Muscle layer of duodenum (tissue), 2 donors: ENCODE results near the gene ZNF837.
"Not testable (repeated sequence)": the region's sequence is repeated elsewhere in the genome, so short reads cannot be mapped to it uniquely, and the experiment has no call there.

Experiments used
- H3K27ac ChIP-seq: one replicate; pipeline ENCODE4 v1.7.0; 2013; ENCODE audit warnings: mild to moderate bottlenecking, low read length
- H3K27me3 ChIP-seq: one replicate; pipeline ENCODE4 v1.7.0; 2013; ENCODE audit warnings: low read depth, mild to moderate bottlenecking, control low read depth, low read length
- H3K36me3 ChIP-seq, 2 donors: one replicate each; pipeline ENCODE4 v1.7.0; 2013; ENCODE audit warnings: low read length in 2 of 2, control low read depth in 1 of 2, mild to moderate bottlenecking in 1 of 2; ENCODE audit not compliant: insufficient read depth in 2 of 2, control insufficient read depth in 1 of 2
- H3K4me1 ChIP-seq, 2 donors: one replicate each; pipeline ENCODE4 v1.7.0; 2013; ENCODE audit warnings: low read length in 2 of 2, mild to moderate bottlenecking in 2 of 2, control low read depth in 1 of 2, moderate library complexity in 1 of 2; ENCODE audit not compliant: insufficient read depth in 2 of 2, control insufficient read depth in 1 of 2
- H3K4me3 ChIP-seq, 2 donors: one replicate each; pipeline ENCODE4 v1.7.0; 2013; ENCODE audit warnings: low read length in 2 of 2, low read depth in 1 of 2, mild to moderate bottlenecking in 1 of 2
- H3K9me3 ChIP-seq, 2 donors: one replicate each; pipeline ENCODE4 v1.7.0; 2013; ENCODE audit warnings: low read length in 2 of 2, control low read depth in 1 of 2, mild to moderate bottlenecking in 1 of 2; ENCODE audit not compliant: control insufficient read depth in 1 of 2
- donor health status: healthy.

Gene ZNF837

DNA sequence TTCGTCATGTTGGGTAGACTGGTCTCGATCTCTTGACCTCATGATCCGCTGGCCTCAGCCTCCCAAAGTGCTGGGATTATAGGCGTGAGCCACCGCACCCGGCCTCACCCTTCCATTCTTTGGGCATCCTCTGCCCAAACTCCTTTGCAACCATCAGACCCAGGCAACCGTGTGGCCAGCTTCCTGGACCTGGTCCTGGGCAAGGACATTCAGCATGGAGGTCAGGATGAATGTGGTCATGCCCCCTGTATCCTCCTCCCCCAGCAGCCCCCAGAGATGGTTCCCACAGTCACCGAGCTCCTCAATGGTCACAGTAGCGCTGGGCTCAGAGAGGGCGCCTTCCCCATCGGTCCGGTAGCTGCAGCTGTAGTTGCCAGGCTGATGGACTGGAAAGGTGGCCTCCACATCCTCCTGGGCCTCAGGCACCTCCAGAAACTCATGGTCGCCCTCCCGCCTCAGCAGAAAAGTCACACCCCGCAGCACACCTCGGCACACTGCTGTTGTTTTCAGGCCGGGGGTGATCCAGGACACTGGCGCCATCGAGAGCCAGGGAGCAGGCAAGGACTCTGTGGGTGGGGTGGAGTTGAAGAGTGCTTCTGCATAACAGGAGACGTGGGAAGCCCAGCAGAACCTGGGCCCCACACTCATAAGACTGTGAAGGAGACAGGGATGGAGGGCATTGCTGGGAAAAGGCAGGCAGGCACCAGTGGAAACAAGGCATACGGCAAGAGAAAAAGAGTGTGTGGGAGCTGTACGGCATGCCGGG is 28.7 kb downstream of the ZNF837 start:
- Histone ChIP-seq H3K27me3 (peaks cover 15% of the 10 kb centered on the region), H3K4me3 (no peak overlapping the region), H3K27ac (no peak overlapping the region), H3K4me1 (peaks cover 0 to 32% of the 10 kb centered on the region in 2 donors), H3K36me3 (peaks cover 0 to 4% of the 10 kb centered on the region in 2 donors), H3K9me3 (no peaks in the 10 kb centered on the region)

DNA sequence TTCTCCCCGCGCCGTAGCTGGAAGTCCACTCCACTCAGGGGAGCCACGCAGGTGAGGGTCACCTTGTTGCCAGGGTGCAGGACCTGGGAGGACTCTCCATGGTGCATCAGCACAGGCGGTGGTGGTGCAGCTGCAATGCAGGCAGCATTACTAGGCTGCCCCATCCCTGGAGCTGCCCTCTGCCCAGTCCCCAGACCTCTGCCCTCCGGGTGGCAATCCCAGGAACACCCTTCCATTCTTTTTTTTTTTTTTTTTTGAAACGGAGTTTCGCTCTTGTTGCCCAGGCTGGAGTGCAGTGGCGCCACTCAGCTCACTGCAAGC is 29.3 kb downstream of the ZNF837 start:
- peaks cover 18% of the 10 kb centered on the region for H3K27me3 ChIP-seq
- H3K36me3 ChIP-seq = peaks cover 0 to 4% of the 10 kb centered on the region in 2 donors

DNA sequence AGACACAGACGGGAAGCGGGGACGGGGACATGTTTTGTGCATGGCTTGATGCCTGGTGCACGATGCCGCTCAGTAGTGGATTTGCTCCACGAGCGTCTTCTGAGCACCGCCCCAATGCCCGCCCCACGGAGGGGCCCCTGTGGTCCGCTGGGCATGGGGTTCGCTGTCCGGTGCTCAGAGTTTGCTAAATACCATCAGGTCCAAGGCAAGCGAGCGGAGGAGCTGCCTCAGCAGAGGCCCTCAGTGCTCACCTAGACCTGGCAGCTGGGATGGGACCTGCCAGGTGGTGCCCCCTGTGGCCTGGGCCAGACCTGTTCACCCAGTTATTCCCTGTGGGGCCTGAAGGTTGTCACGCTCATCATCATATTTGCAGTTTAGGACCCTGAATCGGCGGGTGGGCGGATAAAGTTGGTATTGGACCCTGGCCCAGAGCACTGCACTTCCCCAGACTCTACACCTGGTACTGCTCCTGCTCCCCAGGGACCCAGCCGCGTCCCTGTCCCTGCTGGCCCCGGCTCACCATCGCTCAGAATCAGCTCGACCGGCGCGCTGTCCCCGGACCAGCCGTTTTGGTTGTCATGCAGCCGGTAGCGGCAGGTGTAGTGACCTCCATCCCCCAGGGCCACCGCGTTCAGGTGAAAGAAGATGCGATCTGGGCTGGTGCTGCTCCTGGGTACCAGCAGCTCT is 29.8 kb downstream of the ZNF837 start:
- Histone ChIP-seq H3K36me3 (peaks cover 0 to 4% of the 10 kb centered on the region in 2 donors), H3K4me3 (no peak overlapping the region), H3K27me3 (peaks cover 13% of the 10 kb centered on the region), H3K27ac (no peak overlapping the region), H3K4me1 (peaks cover 0 to 23% of the 10 kb centered on the region in 2 donors), H3K9me3 (no peaks in the 10 kb centered on the region)

More for the DNA sequence above, 29.3 kb downstream of the ZNF837 start:
- H3K27ac ChIP-seq = no peak overlapping the region
- H3K4me1 ChIP-seq = peaks cover 0 to 28% of the 10 kb centered on the region in 2 donors
- no peaks in the 10 kb centered on the region for H3K9me3 ChIP-seq
- no peak overlapping the region for H3K4me3 ChIP-seq

DNA sequence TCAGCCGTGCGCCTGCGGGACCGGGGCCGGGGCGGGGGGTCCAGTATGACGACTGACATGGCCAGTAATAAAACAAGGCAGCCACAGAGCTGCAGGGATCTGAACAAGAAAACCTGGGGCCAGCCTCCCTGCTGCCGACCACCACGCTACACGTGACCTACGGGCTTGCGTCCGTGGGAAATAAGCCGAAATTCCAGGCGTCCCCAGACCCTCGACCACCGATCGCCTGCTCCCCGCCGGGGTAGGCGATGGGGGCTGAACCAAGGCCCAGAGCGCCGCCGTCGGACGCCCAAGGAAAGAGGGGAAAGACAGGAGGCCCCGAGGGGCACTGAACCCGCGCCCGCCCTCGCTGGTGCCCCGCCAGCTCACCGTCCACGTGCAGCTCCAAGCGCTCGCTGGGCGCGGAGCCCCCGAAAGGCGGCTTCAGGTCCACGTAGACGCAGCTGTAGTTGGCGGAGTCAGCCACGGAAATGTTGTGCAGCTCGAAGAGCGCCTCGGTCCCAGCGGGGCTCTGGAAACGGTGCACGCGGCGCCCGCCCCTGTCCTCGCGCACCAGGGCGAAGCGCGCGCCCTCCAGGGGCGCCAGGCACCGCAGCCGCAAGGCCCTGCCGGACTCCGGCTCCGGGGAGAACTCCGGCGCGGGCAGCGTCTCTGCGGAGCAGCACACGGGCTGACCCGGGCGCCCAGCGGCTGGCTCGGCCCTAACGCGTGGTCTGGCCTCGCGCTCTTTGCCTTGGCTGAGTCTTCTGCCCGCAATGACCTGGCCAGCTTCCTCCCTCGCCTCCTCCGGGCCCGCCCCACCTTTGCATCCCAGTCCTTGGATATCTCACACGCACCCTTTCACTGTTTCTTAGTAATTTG is 30.6 kb downstream of the ZNF837 start:
- peaks cover 0 to 18% of the 10 kb centered on the region in 2 donors for H3K4me1 ChIP-seq
- H3K4me3 ChIP-seq = peak overlapping the region in 1 of 2 donors; percentile 54
- H3K27me3 ChIP-seq = peaks cover 12% of the 10 kb centered on the region
- no peaks in the 10 kb centered on the region for H3K9me3 ChIP-seq
- no peak overlapping the region for H3K27ac ChIP-seq
- peaks cover 0 to 4% of the 10 kb centered on the region in 2 donors for H3K36me3 ChIP-seq

DNA sequence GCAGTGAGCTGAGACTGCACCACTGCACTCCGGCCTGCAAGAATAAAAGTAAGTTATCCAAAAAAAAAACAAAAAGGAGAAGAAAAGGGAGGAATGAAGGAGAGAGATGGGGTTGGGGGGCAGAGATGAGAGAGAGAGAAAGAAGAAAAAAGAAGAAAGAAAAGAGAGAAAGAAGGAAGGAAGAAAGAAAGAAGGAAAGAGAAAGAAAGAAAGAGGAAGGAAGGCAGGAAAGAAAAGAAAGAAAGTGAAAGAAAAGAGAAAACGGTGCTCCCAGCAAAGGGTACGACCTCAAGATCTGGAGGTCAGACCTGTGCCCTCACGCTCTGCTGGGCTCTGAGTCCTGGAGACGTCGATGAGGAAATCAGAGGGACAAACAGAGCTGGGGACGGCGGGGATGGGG is 31.2 kb downstream of the ZNF837 start:
- Histone ChIP-seq H3K27me3 (peaks cover 12% of the 10 kb centered on the region), H3K4me3 (peak overlapping the region in 1 of 2 donors; percentile 54), H3K9me3 (no peaks in the 10 kb centered on the region), H3K36me3 (peaks cover 0 to 4% of the 10 kb centered on the region in 2 donors), H3K27ac (no peak overlapping the region), H3K4me1 (peaks cover 0 to 18% of the 10 kb centered on the region in 2 donors)

DNA sequence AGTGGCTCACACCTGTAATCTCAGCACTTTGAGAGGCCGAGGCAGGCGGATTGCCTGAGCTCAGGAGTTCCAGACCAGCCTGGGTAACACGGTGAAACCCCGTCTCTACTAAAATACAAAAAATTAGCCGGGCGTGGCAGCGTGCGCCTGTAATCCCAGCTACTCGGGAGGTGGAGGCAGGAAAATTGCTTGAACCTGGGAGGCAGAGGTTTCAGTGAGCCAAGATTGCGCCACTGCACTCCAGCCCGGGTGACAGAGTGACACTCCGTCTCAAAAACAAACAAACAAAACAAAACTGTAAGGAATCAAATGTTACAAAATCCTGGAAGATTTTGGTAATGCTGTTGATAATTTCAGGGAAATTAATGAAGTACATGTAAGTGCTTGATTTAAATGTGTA is 32.8 kb downstream of the ZNF837 start:
- not testable (repeated sequence) for H3K9me3 ChIP-seq, H3K27ac ChIP-seq, H3K36me3 ChIP-seq
- Histone ChIP-seq H3K27me3 (peaks cover 12% of the 10 kb centered on the region), H3K4me3 (peak overlapping the region; percentile 55 to 62), H3K4me1 (peaks cover 0 to 18% of the 10 kb centered on the region in 2 donors)

GRCh38 chr19:58346961-58347929 is 33.6 kb downstream of the ZNF837 start:
- H3K27me3 ChIP-seq = peaks cover 10% of the 10 kb centered on the region

DNA sequence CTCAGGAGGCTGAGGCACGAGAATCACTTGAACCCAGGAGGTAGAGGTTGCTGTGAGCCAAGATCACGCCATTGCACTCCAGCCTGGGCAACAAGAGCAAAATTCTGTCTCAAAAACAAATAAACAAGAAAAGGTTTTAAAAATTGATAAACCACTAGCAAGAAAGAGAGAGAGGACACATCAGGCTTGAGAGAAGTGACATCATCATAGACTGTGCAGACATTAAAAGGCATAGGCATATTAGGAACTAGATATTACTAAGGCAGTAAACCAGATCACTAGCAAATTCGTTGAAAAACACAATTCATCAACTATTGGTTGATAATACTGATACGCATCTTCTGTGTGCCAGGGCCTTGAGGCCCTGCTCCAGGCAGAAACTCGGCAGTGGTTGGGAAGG is 35.3 kb downstream of the ZNF837 start:
- Histone ChIP-seq H3K27ac (no peak overlapping the region), H3K36me3 (peaks cover 0 to 16% of the 10 kb centered on the region in 2 donors), H3K9me3 (no peaks in the 10 kb centered on the region), H3K27me3 (peaks cover 7% of the 10 kb centered on the region), H3K4me1 (peaks cover 0 to 17% of the 10 kb centered on the region in 2 donors), H3K4me3 (no peak overlapping the region)

More at GRCh38 chr19:58346961-58347929, 33.6 kb downstream of the ZNF837 start:
- Histone ChIP-seq H3K4me3 (peak overlapping the region; percentile 55 to 62), H3K4me1 (peaks cover 0 to 18% of the 10 kb centered on the region in 2 donors), H3K27ac (no peak overlapping the region), H3K36me3 (peaks cover 0 to 4% of the 10 kb centered on the region in 2 donors), H3K9me3 (no peaks in the 10 kb centered on the region)

GRCh38 chr19:58338825-58339558 is 41.8 kb downstream of the ZNF837 start:
- Histone ChIP-seq H3K9me3 (no peaks in the 10 kb centered on the region), H3K27ac (no peak overlapping the region), H3K36me3 (peaks cover 36 to 64% of the 10 kb centered on the region in 2 donors), H3K4me3 (no peak overlapping the region), H3K27me3 (no peaks in the 10 kb centered on the region), H3K4me1 (no peaks in the 10 kb centered on the region)

- no peak overlapping the region for H3K27ac ChIP-seq
- no peaks in the 10 kb centered on the region for H3K27me3 ChIP-seq
- no peaks in the 10 kb centered on the region for H3K9me3 ChIP-seq
- H3K4me1 ChIP-seq = no peaks in the 10 kb centered on the region
- peaks cover 36 to 64% of the 10 kb centered on the region in 2 donors for H3K36me3 ChIP-seq
- no peak overlapping the region for H3K4me3 ChIP-seq
Observed at GRCh38 chr19:58338336-58338735, 42.5 kb downstream of the ZNF837 start.
